GM23248 (cell line): ENCODE results near the gene TTC39B.

Source experiments
- EZH2 ChIP-seq: fragments of 200-600 bp; sonication (generic); IDR thresholded peaks from 2 replicates; pipeline ENCODE4 v1.6.1; 2018; ENCODE audit warnings: antibody characterized with exemption, mild to moderate bottlenecking; ENCODE audit not compliant: insufficient read depth, poor library complexity, severe bottlenecking
- EZH2phosphoT487 ChIP-seq: fragments of 200-600 bp; sonication (generic); IDR thresholded peaks from 2 replicates; pipeline ENCODE4 v1.6.1; 2018; ENCODE audit warnings: antibody characterized with exemption, moderate library complexity, mild to moderate bottlenecking, low read depth; ENCODE audit not compliant: insufficient read depth

DNA sequence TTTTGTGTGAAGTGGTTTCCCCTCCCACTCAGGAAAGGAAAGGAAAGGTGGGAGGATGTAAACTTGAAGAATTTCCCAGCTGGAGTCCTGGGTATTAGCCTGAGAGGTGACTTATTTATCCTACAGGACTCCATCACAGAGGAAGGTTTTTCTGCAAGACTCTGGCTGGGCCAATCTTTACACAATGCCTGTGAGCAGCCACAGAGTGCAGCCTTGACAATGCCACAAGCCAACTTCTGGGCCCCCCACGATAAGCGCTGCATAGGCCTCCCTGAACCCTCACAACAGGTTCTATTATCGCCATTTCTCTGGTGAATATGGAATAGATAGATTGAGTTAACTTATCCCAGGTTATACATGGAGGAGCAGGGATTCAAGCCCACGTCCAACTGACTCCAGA is 12.4 kb downstream of the TTC39B start:
- TF ChIP-seq EZH2phosphoT487: no peak
- no peak for TF ChIP-seq EZH2
